Keratinocyte (primary cell): ENCODE results near the gene CCL26. TPM values are rescaled to one million over a fixed set of nuclear protein-coding genes. Genes with fewer than 3 reads are reported as not detected.

ENCODE experiments used
- DNase-seq: peaks from one replicate; pipeline ENCODE4 v3.0.0-alpha.2; 2011; ENCODE audit warnings: low read depth, missing footprints, low spot score
- FAIRE-seq: peaks from 2 replicates; lab custom pipeline; 2011; peaks lifted over from hg19 to GRCh38; lab: Jason Lieb, UNC
- H2AFZ ChIP-seq: 2 replicates; pipeline ENCODE4 v1.6.0; 2012; ENCODE audit warnings: low read length, control low read depth, inconsistent platforms; ENCODE audit not compliant: control insufficient read depth
- H3K27ac ChIP-seq: 2 replicates; pipeline ENCODE4 v1.5.1; 2011; ENCODE audit warnings: low read length; ENCODE audit not compliant: control insufficient read depth, insufficient read depth
- H3K27me3 ChIP-seq: 3 replicates; pipeline ENCODE4 v1.6.0; 2011; ENCODE audit warnings: low read length; ENCODE audit not compliant: control insufficient read depth, insufficient read depth; ENCODE audit errors: extremely low read depth
- H3K36me3 ChIP-seq, 2 experiments: 2 replicates in 1 of 2; 3 replicates in 1 of 2; pipeline ENCODE4 v1.5.1; 2011; ENCODE audit warnings: low read length in 2 of 2, mild to moderate bottlenecking in 1 of 2; ENCODE audit not compliant: control insufficient read depth in 2 of 2, insufficient read depth in 2 of 2; ENCODE audit errors: extremely low read depth in 1 of 2
- H3K4me1 ChIP-seq: 3 replicates; pipeline ENCODE4 v1.5.1; 2011; ENCODE audit warnings: low read length; ENCODE audit not compliant: control insufficient read depth, insufficient read depth; ENCODE audit errors: extremely low read depth
- H3K4me2 ChIP-seq: 3 replicates; pipeline ENCODE4 v1.6.0; 2011; ENCODE audit warnings: low read depth, low read length; ENCODE audit not compliant: control insufficient read depth, insufficient read depth; ENCODE audit errors: extremely low read depth
- H3K4me3 ChIP-seq, 3 experiments: fragments of 200-600 bp in 1 of 3; sonication (generic) in 1 of 3; 2 replicates in 2 of 3; 3 replicates in 1 of 3; pipeline ENCODE4 v1.5.1; 2011 to 2016; ENCODE audit warnings: low read length in 3 of 3, mild to moderate bottlenecking in 3 of 3, control low read depth in 2 of 3, inconsistent platforms in 1 of 3, low read depth in 1 of 3, mixed read lengths in 1 of 3, mixed run types in 1 of 3, moderate library complexity in 1 of 3; ENCODE audit not compliant: control insufficient read depth in 2 of 3, insufficient read depth in 2 of 3; ENCODE audit errors: extremely low read depth in 1 of 3
- H3K79me2 ChIP-seq: 2 replicates; pipeline ENCODE4 v1.6.0; 2012; ENCODE audit warnings: low read length; ENCODE audit not compliant: control insufficient read depth, insufficient read depth
- H3K9ac ChIP-seq: 3 replicates; pipeline ENCODE4 v1.6.0; 2011; ENCODE audit warnings: low read length; ENCODE audit not compliant: control insufficient read depth, insufficient read depth; ENCODE audit errors: extremely low read depth
- H3K9me1 ChIP-seq: 3 replicates; pipeline ENCODE4 v1.6.0; 2011; ENCODE audit warnings: low read length; ENCODE audit not compliant: control insufficient read depth, insufficient read depth; ENCODE audit errors: extremely low read depth
- H3K9me3 ChIP-seq: 2 replicates; pipeline ENCODE4 v1.5.1; 2012; ENCODE audit warnings: low read depth, low read length; ENCODE audit not compliant: control insufficient read depth
- H4K20me1 ChIP-seq: 3 replicates; pipeline ENCODE4 v1.6.0; 2011; ENCODE audit warnings: low read length; ENCODE audit not compliant: control insufficient read depth, insufficient read depth; ENCODE audit errors: extremely low read depth
- CTCF ChIP-seq, 3 experiments: IDR thresholded peaks in 1 of 3; conservative IDR thresholded peaks in 1 of 3; optimal IDR thresholded peaks in 1 of 3; 2 replicates in 2 of 3; 3 replicates in 1 of 3; pipeline versions ENCODE3 to v1.5.1; 2011; ENCODE audit warnings: low read length in 3 of 3, mild to moderate bottlenecking in 3 of 3, moderate library complexity in 2 of 3, control low read depth in 1 of 3, inconsistent platforms in 1 of 3; ENCODE audit not compliant: insufficient read depth in 2 of 3; ENCODE audit errors: extremely low read depth in 1 of 3
- EZH2 ChIP-seq: IDR thresholded peaks from one replicate; pipeline ENCODE4 v1.6.1; 2012; ENCODE audit warnings: inconsistent platforms, mild to moderate bottlenecking, low read length, moderate library complexity
- dilution Hi-C: fragments of 300-500 bp; cut with MboI; formaldehyde crosslinking; loops from one replicate; pipeline ENCODE4 v1.7.0; 2020; ENCODE audit warnings: low sequenced_read_pairs; ENCODE audit not compliant: extremely low pct_ligation_motif_present
- polyA plus RNA-seq, 5 experiments: library from polyadenylated mRNA; depleted of rRNA in 3 of 5; stranded (reverse) in 3 of 5; stranded (forward) in 1 of 5; unstranded in 1 of 5; fragments of >200 nt; gene quantifications; 1 replicate in 1 of 5; 2 replicates in 3 of 5; 3 replicates in 1 of 5; pipeline versions ENCODE4 v1.2.1 to v1.2.3, GENCODE V29; 2011 to 2012; ENCODE audit warnings: missing spikeins in 2 of 5, low read depth in 1 of 5, low replicate concordance in 1 of 5

CCL26 gene
- polyA plus RNA-seq, 1 donor (not counting 4 experiments of a cell fraction or from before 2014, with no cell fraction given) = not detected

- FAIRE-seq (no peak), DNase-seq (no peak)
- H3K36me3 ChIP-seq = no peaks in the 10 kb centered on the region
- H3K9me3 ChIP-seq = peaks cover 9% of the 10 kb centered on the region
- H3K27me3 ChIP-seq = no peaks in the 10 kb centered on the region
- H3K9ac ChIP-seq = no peak overlapping the region
- H3K4me2 ChIP-seq = no peak overlapping the region
- no peak for TF ChIP-seq EZH2
- TF ChIP-seq CTCF (optimal IDR thresholded peaks at IDR 0.05 in 1 of 3, IDR thresholded peaks at IDR 0.05 in 1 of 3, conservative IDR thresholded peaks at IDR 0.05 in 1 of 3; ENCODE audit: extremely low read depth in 1 of 3, insufficient read depth in 2 of 3, low read length in 3 of 3) = no peak
- H4K20me1 ChIP-seq = no peaks in the 10 kb centered on the region
- H3K4me1 ChIP-seq = no peaks in the 10 kb centered on the region
- H2AFZ ChIP-seq = no peak overlapping the region
- no peaks in the 10 kb centered on the region for H3K9me1 ChIP-seq
- H3K79me2 ChIP-seq = no peaks in the 10 kb centered on the region
- no peak overlapping the region for H3K4me3 ChIP-seq
- no peak overlapping the region for H3K27ac ChIP-seq
- dilution Hi-C loops = no loop called here
These were observed 32.7 kb upstream of the CCL26 start for GRCh38 chr7:75804705-75805104.

GRCh38 chr7:75804004-75804403 is 32.0 kb upstream of the CCL26 start:
- FAIRE-seq = no peak

More at GRCh38 chr7:75804004-75804403, 32.0 kb upstream of the CCL26 start:
- H3K27ac ChIP-seq = no peak overlapping the region
- no peaks in the 10 kb centered on the region for H3K4me1 ChIP-seq
- no peak overlapping the region for H2AFZ ChIP-seq
- H3K9me3 ChIP-seq = peaks cover 9% of the 10 kb centered on the region
- H3K36me3 ChIP-seq = no peaks in the 10 kb centered on the region
- no peaks in the 10 kb centered on the region for H3K9me1 ChIP-seq
- H3K4me2 ChIP-seq = no peak overlapping the region
- H4K20me1 ChIP-seq = no peaks in the 10 kb centered on the region
- no peak overlapping the region for H3K9ac ChIP-seq
- no peaks in the 10 kb centered on the region for H3K79me2 ChIP-seq
- no peak for DNase-seq
- H3K27me3 ChIP-seq = no peaks in the 10 kb centered on the region
- dilution Hi-C loops = no loop called here
- no peak overlapping the region for H3K4me3 ChIP-seq
- TF ChIP-seq EZH2 (no peak), CTCF (optimal IDR thresholded peaks at IDR 0.05 in 1 of 3, IDR thresholded peaks at IDR 0.05 in 1 of 3, conservative IDR thresholded peaks at IDR 0.05 in 1 of 3; ENCODE audit: extremely low read depth in 1 of 3, insufficient read depth in 2 of 3, low read length in 3 of 3) (no peak)
